Muscle layer of duodenum (tissue), 2 donors: ENCODE measurements around the gene KRTAP5-11.
A peak's percentile ranks its signal among the peaks of the same experiment; 100 is the strongest.
"Not testable (repeated sequence)": the region's sequence is repeated elsewhere in the genome, so short reads cannot be mapped to it uniquely, and the experiment has no call there.

Experiments used
- H3K27ac ChIP-seq: one replicate; pipeline ENCODE4 v1.7.0; 2013; ENCODE audit warnings: mild to moderate bottlenecking, low read length
- H3K27me3 ChIP-seq: one replicate; pipeline ENCODE4 v1.7.0; 2013; ENCODE audit warnings: low read depth, mild to moderate bottlenecking, control low read depth, low read length
- H3K36me3 ChIP-seq, 2 donors: one replicate each; pipeline ENCODE4 v1.7.0; 2013; ENCODE audit warnings: low read length in 2 of 2, control low read depth in 1 of 2, mild to moderate bottlenecking in 1 of 2; ENCODE audit not compliant: insufficient read depth in 2 of 2, control insufficient read depth in 1 of 2
- H3K4me1 ChIP-seq, 2 donors: one replicate each; pipeline ENCODE4 v1.7.0; 2013; ENCODE audit warnings: low read length in 2 of 2, mild to moderate bottlenecking in 2 of 2, control low read depth in 1 of 2, moderate library complexity in 1 of 2; ENCODE audit not compliant: insufficient read depth in 2 of 2, control insufficient read depth in 1 of 2
- H3K4me3 ChIP-seq, 2 donors: one replicate each; pipeline ENCODE4 v1.7.0; 2013; ENCODE audit warnings: low read length in 2 of 2, low read depth in 1 of 2, mild to moderate bottlenecking in 1 of 2
- H3K9me3 ChIP-seq, 2 donors: one replicate each; pipeline ENCODE4 v1.7.0; 2013; ENCODE audit warnings: low read length in 2 of 2, control low read depth in 1 of 2, mild to moderate bottlenecking in 1 of 2; ENCODE audit not compliant: control insufficient read depth in 1 of 2
- donor health status: healthy.

KRTAP5-11 gene

DNA sequence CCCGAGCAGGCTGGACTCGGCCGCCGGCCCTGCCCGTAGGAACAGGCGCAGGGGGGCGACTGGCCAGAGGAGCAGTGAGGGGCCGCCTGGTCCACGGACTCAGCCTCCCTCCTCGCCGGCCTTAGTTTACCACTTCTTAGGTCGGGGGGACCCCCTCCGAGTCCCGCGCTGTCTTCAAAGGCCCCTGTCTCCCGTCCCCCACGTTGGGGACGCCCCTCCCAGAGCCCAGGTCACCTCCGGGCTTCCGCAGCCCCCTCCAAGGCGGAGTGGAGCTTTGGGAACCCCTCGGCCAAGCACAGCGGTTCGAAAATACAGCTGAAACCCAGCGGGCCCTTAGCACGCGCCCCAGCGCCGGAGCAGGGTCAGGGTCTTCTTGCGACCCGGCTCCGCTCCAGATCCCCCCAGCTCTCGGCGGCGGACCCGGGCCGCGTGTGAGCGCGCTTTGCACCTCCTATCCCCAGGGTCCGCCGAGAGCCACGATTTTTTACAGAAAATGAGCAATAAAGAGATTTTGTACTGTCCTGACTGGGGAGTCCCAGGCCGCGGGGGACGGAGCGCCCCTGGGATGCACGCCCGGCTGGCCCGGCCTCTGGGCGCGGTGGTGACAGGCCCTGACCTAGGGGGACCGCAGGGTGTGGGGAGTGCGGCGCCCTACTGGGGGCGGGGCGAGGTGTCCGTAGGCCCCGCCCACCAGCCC, 25.0 kb upstream of the KRTAP5-11 start:
- H3K9me3 ChIP-seq, H3K4me1 ChIP-seq, H3K27ac ChIP-seq, H3K27me3 ChIP-seq, H3K36me3 ChIP-seq: not testable (repeated sequence)
- H3K4me3 ChIP-seq = peak overlapping the region in 1 of 2 donors; percentile 24

- H3K36me3 ChIP-seq, H3K27me3 ChIP-seq, H3K27ac ChIP-seq, H3K4me1 ChIP-seq, H3K9me3 ChIP-seq: not testable (repeated sequence)
- H3K4me3 ChIP-seq = peak overlapping the region in 1 of 2 donors; percentile 24
Observed at GRCh38 chr11:71606853-71607519, 24.3 kb upstream of the KRTAP5-11 start.

DNA sequence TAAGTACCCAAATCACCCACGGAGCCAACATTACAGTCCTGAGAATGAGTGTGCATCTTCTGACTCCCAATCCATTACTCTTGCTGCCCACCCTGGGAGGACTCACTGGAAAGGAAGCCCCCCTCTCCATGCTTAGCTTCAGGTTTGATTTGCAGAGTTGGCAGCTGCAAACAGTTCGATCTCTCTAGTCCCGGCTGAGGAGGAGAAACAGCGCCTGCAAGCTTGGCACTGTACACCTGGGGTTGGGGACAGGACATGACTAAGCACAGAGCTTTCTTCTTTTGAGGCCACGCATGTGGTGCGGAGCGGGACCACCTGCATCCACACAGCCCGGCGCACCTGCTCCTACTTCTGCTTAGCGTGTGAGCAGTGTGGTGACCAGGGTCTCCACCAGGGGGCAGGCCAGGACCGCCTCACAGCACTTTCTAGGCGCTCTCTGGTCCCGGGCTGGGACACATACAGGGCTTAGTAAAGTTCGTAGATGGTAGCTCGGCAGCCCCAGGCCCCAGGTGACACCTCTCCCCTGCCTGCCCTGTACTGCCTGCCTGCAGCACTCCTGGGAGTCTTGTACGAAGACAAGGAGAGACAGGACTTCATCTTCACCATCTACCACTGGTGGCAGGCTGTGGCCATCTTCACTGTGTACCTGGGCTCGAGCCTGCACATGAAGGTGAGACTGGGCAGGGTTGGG, 22.3 kb upstream of the KRTAP5-11 start:
- not testable (repeated sequence) for H3K36me3 ChIP-seq, H3K27ac ChIP-seq, H3K4me1 ChIP-seq, H3K9me3 ChIP-seq, H3K27me3 ChIP-seq, H3K4me3 ChIP-seq

- not testable (repeated sequence) for H3K4me3 ChIP-seq, H3K27ac ChIP-seq, H3K4me1 ChIP-seq, H3K27me3 ChIP-seq, H3K36me3 ChIP-seq, H3K9me3 ChIP-seq
Observed at GRCh38 chr11:71603221-71603620, 20.5 kb upstream of the KRTAP5-11 start.

DNA sequence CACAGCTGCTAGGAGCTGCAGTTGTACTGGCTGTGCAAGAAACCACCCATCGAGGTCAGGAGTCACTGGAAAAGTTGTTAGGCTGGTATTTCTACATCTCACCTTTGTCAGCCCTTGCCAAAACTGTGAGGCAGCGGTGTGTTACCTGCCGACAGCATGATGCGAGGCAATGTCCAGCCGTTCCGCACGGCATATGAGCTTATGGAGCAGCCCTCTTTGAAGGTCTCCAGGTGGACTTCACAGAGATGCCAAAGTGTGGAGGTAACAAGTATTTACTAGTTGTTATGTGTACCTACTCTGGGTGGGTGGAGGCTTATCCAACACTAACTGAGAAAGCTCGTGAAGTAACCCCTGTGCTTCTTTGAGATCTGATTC, 6.9 kb upstream of the KRTAP5-11 start:
- H3K4me3 ChIP-seq, H3K27ac ChIP-seq, H3K36me3 ChIP-seq, H3K9me3 ChIP-seq, H3K4me1 ChIP-seq, H3K27me3 ChIP-seq: not testable (repeated sequence)

- not testable (repeated sequence) for H3K27ac ChIP-seq, H3K4me1 ChIP-seq, H3K36me3 ChIP-seq, H3K4me3 ChIP-seq, H3K27me3 ChIP-seq, H3K9me3 ChIP-seq
Observed at GRCh38 chr11:71588822-71589545, 6.3 kb upstream of the KRTAP5-11 start.

GRCh38 chr11:71588314-71588713, 5.6 kb upstream of the KRTAP5-11 start:
- not testable (repeated sequence) for H3K36me3 ChIP-seq, H3K27me3 ChIP-seq, H3K4me3 ChIP-seq, H3K4me1 ChIP-seq, H3K9me3 ChIP-seq, H3K27ac ChIP-seq

DNA sequence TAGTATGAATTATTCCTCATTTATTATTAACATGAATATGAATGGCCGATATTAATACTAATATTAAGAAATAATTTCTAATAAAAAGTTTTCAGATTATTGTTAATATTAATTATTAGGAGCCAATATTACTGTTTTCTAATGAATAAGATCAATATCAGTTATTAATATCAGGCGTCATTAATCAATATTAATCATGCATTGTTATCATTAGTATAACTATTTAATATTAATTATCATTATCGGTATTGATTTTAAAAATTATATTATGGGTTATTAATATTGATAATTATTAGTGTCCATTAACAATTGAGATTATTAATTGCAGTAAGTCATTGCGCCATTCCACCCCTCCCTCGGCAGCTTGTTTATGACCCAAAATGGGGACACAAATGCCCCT, 3.0 kb upstream of the KRTAP5-11 start:
- not testable (repeated sequence) for H3K4me1 ChIP-seq, H3K36me3 ChIP-seq, H3K27ac ChIP-seq, H3K27me3 ChIP-seq, H3K9me3 ChIP-seq, H3K4me3 ChIP-seq

GRCh38 chr11:71582969-71583368, 294 bp upstream of the KRTAP5-11 start:
- H3K9me3 ChIP-seq, H3K27me3 ChIP-seq, H3K27ac ChIP-seq, H3K36me3 ChIP-seq, H3K4me3 ChIP-seq: not testable (repeated sequence)
- peaks cover 0 to 10% of the 10 kb centered on the region in 2 donors for H3K4me1 ChIP-seq

DNA sequence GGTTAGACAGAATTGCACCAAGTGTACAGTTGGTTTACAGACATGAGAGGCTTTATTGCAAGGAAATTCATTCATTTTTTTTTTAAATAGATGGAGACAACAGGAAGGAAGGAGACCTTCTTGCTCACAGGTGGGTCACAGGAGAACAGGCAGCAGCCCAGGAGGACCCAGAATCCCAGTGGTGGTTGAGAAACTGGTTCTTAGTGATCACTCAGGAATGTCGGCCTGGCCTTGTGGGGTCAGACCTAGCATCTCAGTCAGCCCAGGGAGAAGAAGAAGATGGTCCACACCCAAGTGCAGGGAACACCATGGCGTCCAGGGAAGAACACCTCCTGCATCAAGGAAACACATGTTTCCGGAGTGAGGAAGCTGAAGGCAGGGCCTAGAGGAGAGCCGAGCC, 849 bp downstream of the KRTAP5-11 start:
- H3K4me3 ChIP-seq = no peak overlapping the region

More for the DNA sequence above, 849 bp downstream of the KRTAP5-11 start:
- Histone ChIP-seq H3K27ac (no peak overlapping the region), H3K9me3 (no peaks in the 10 kb centered on the region), H3K36me3 (no peaks in the 10 kb centered on the region), H3K27me3 (no peaks in the 10 kb centered on the region), H3K4me1 (peaks cover 0 to 10% of the 10 kb centered on the region in 2 donors)
